K562 (cell line): ENCODE results near the gene FARP1. TPM values are rescaled to one million over a fixed set of nuclear protein-coding genes. Genes with fewer than 3 reads are reported as not detected.

ENCODE experiments used
- ATAC-seq: fragments of 200-7000 bp; cut with Tn5 transposase; 3 replicates; pipeline ENCODE4 v1.9.1; 2020; ENCODE audit warnings: moderate library complexity
- BruUV-seq: library from RNA; stranded (reverse); fragments of 400-500 nt; replicated peaks from 2 replicates; lab custom pipeline; 2021; lab: Mats Ljungman, UMichigan
- CTCF ChIA-PET: fragments of 300-600 bp; formaldehyde crosslinking; extraction: SDS; loops from one replicate; lab custom pipeline; 2021; ENCODE audit warnings: low intra/inter-chr PET ratio; lab: Yijun Ruan, JAX
- POLR2A ChIA-PET: fragments of 300-600, 350-650 bp; sonication (Branson Sonifier 250); formaldehyde crosslinking; extraction: SDS; loops from one replicate; lab custom pipeline; 2021; ENCODE audit warnings: antibody characterized with exemption, inconsistent platforms; lab: Yijun Ruan, JAX
- DNase-seq, 4 experiments: peaks; one replicate each; pipeline versions ENCODE4 v3.0.0 to v3.0.0-alpha.2; 2011 to 2018; ENCODE audit warnings: low spot score in 3 of 4, mixed read lengths in 3 of 4; ENCODE audit errors: extremely low read depth in 1 of 4
- FAIRE-seq: peaks from 2 replicates; lab custom pipeline; 2011; peaks lifted over from hg19 to GRCh38; lab: Jason Lieb, UNC
- H2AFZ ChIP-seq: 2 replicates; pipeline ENCODE4 v1.6.0; 2011; ENCODE audit warnings: low read depth, low read length, control low read depth, inconsistent platforms
- H3K27ac ChIP-seq: fragments of 200-600 bp; 3 replicates; pipeline ENCODE4 v1.8.0; 2011; ENCODE audit warnings: low read depth, mild to moderate bottlenecking, control low read depth, inconsistent platforms, low read length, moderate library complexity, mixed read lengths; ENCODE audit errors: extremely low read depth
- H3K27me3 ChIP-seq, 2 experiments: fragments of 300-600 bp in 1 of 2; 2 replicates in 1 of 2; 3 replicates in 1 of 2; pipeline versions ENCODE4 v1.6.0 to v1.8.0; 2011; ENCODE audit warnings: inconsistent platforms in 2 of 2, low read length in 2 of 2, mild to moderate bottlenecking in 1 of 2, mixed read lengths in 1 of 2, moderate library complexity in 1 of 2; ENCODE audit not compliant: control insufficient read depth in 2 of 2, insufficient read depth in 2 of 2
- H3K36me3 ChIP-seq: fragments of 300-600 bp; 3 replicates; pipeline ENCODE4 v1.8.0; 2011; ENCODE audit warnings: mild to moderate bottlenecking, low read length, inconsistent platforms; ENCODE audit not compliant: control insufficient read depth, insufficient read depth
- H3K4me1 ChIP-seq, 2 experiments: fragments of 200-600 bp in 1 of 2; replicated peaks in 1 of 2; 2 replicates in 1 of 2; 3 replicates in 1 of 2; pipeline versions ENCODE4 v1.5.1 to v1.8.0; 2011; ENCODE audit warnings: inconsistent platforms in 2 of 2, low read length in 2 of 2, mild to moderate bottlenecking in 1 of 2, mixed read lengths in 1 of 2, moderate library complexity in 1 of 2; ENCODE audit not compliant: control insufficient read depth in 2 of 2, insufficient read depth in 2 of 2
- H3K4me2 ChIP-seq: 2 replicates; pipeline ENCODE4 v1.6.1; 2011; ENCODE audit warnings: low read length, control low read depth, inconsistent platforms, mixed read lengths; ENCODE audit not compliant: insufficient read depth
- H3K4me3 ChIP-seq: fragments of 200-600 bp; sonication (generic), shearing (Covaris generic); 2 replicates; pipeline ENCODE4 v1.5.1; 2016; ENCODE audit warnings: control low read depth, inconsistent platforms
- H3K79me2 ChIP-seq: fragments of 200-600 bp; 3 replicates; pipeline ENCODE4 v1.8.0; 2011; ENCODE audit warnings: low read length, inconsistent platforms; ENCODE audit not compliant: control insufficient read depth, insufficient read depth
- H3K9ac ChIP-seq, 2 experiments: 2 replicates each; pipeline versions ENCODE4 v1.6.0 to v1.6.1; 2011; ENCODE audit warnings: low read depth in 2 of 2, low read length in 2 of 2, control low read depth in 1 of 2, inconsistent platforms in 1 of 2, mild to moderate bottlenecking in 1 of 2, mixed read lengths in 1 of 2; ENCODE audit not compliant: insufficient read depth in 1 of 2
- H3K9me1 ChIP-seq: one replicate; pipeline ENCODE4 v1.6.0; 2011; ENCODE audit warnings: inconsistent platforms, mild to moderate bottlenecking, low read length, moderate library complexity; ENCODE audit not compliant: control insufficient read depth, insufficient read depth
- H3K9me3 ChIP-seq: replicated peaks from 2 replicates; pipeline ENCODE4 v1.5.1; 2011; ENCODE audit warnings: low read depth, low read length, inconsistent platforms; ENCODE audit not compliant: control insufficient read depth, insufficient read depth
- H4K20me1 ChIP-seq: replicated peaks from 2 replicates; pipeline ENCODE4 v1.6.1; 2011; ENCODE audit warnings: low read length, inconsistent platforms, mixed read lengths; ENCODE audit not compliant: control insufficient read depth, insufficient read depth
- ELF4 ChIP-seq: fragments of 450-650 bp; formaldehyde crosslinking; IDR thresholded peaks from 2 replicates; pipeline ENCODE4 v1.4.0; 2022; ENCODE audit warnings: missing genetic modification characterization
- HDAC2 ChIP-seq: fragments of 450-650 bp; IDR thresholded peaks from 2 replicates; pipeline ENCODE4 v1.6.1; 2016; ENCODE audit warnings: mild to moderate bottlenecking
- KAT8 ChIP-seq: fragments of 450-650 bp; IDR thresholded peaks from 2 replicates; pipeline ENCODE4 v1.6.1; 2016; ENCODE audit warnings: low read depth, mild to moderate bottlenecking
- NCOA1 ChIP-seq: fragments of 450-650 bp; IDR thresholded peaks from 2 replicates; pipeline ENCODE4 v1.6.1; 2016; ENCODE audit warnings: low read depth
- NFYB ChIP-seq: IDR thresholded peaks from 2 replicates; pipeline ENCODE4 v1.6.1; 2011; ENCODE audit warnings: mild to moderate bottlenecking, moderate library complexity; ENCODE audit not compliant: insufficient read length; ENCODE audit errors: extremely low read depth
- PHF8 ChIP-seq: fragments of 200-600 bp; sonication (generic); IDR thresholded peaks from 2 replicates; pipeline ENCODE4 v1.6.1; 2012; ENCODE audit warnings: mixed run types, mild to moderate bottlenecking, inconsistent platforms, low read length, moderate library complexity, borderline replicate concordance
- PYGO2 ChIP-seq: fragments of 450-650 bp; IDR thresholded peaks from 2 replicates; pipeline ENCODE4 v1.6.1; 2016; ENCODE audit warnings: mild to moderate bottlenecking, missing genetic modification characterization, moderate library complexity, missing compliant biosample characterization
- SMAD4 ChIP-seq: fragments of 250-450 bp; sonication (Bioruptor Pico); conservative IDR thresholded peaks from 2 replicates; pipeline ENCODE4 v1.8.0; 2021; ENCODE audit warnings: inconsistent platforms, mild to moderate bottlenecking, moderate library complexity
- ZNF507 ChIP-seq: conservative IDR thresholded peaks from 2 replicates; pipeline ENCODE4 v1.6.1; 2017; ENCODE audit warnings: missing genetic modification characterization, missing compliant biosample characterization
- ZNF830 ChIP-seq: fragments of 250-450 bp; sonication (Bioruptor Pico); IDR thresholded peaks from 2 replicates; pipeline ENCODE4 v1.5.0; 2021; ENCODE audit warnings: mild to moderate bottlenecking
- WGBS: fragments of 100-300 bp; shearing (Covaris generic); methylation state at CpG from one replicate; pipeline ENCODE4 v1.1.6; 2016; ENCODE audit warnings: low coverage, mixed read lengths; ENCODE audit not compliant: insufficient coverage; ENCODE audit errors: missing lambda C conversion rate; 5-methylcytosine and 5-hydroxymethylcytosine counted together
- in situ Hi-C: fragments of 300-500 bp; cut with MboI; formaldehyde crosslinking; loops from 4 replicates; pipeline ENCODE4 v1.15.0; 2018; ENCODE audit warnings: inconsistent platforms, mixed read lengths
- intact Hi-C: fragments of 100-400 bp; cut with micrococcal nuclease; formaldehyde crosslinking; loops from 2 replicates; pipeline ENCODE4 v1.14.2; 2022
- polyA plus RNA-seq, 8 experiments: library from polyadenylated mRNA; depleted of rRNA in 4 of 8; stranded (reverse) in 5 of 8; unstranded in 3 of 8; fragments of >200 nt; fragmentation: Nextera tagmentation in 2 of 8; fragmentation: Illumina TruSeq in 1 of 8; extraction: Ambion mirVana in 2 of 8; extraction: Trizol in 1 of 8; gene quantifications; 2 replicates each; pipeline versions ENCODE4 v1.2.1 to v1.2.3, GENCODE V29; 2011 to 2014; ENCODE audit warnings: inconsistent platforms in 1 of 8, missing spikeins in 1 of 8
- total RNA-seq, 7 experiments: library from RNA; depleted of rRNA in 6 of 7; stranded (reverse); fragments of >200 nt in 6 of 7; fragmentation: Illumina TruSeq in 2 of 7; extraction: Trizol in 2 of 7; gene quantifications; 2 replicates each; pipeline versions ENCODE4 v1.2.1 to v1.2.3, GENCODE V29; 2011 to 2021; ENCODE audit warnings: low replicate concordance in 1 of 7
- TF ChIP-seq, protein P1 (sequence below): conservative IDR thresholded peaks from 2 replicates; pipeline ENCODE4 v1.6.1; 2011; ENCODE audit warnings: low read depth, mild to moderate bottlenecking, low read length; ENCODE audit not compliant: control insufficient read depth

The FARP1 gene
- total and polyA plus RNA-seq, 9 of the 15 experiments (the other 6 are each of a cell fraction or from before 2014, with no cell fraction given) = 0.03 to 0.29 (median 0.05) TPM; not detected in 3

- ATAC-seq = no peak
- H3K9ac ChIP-seq = no peak overlapping the region
Measured at GRCh38 chr13:98110749-98111148, 32.1 kb upstream of the FARP1 start.

DNA sequence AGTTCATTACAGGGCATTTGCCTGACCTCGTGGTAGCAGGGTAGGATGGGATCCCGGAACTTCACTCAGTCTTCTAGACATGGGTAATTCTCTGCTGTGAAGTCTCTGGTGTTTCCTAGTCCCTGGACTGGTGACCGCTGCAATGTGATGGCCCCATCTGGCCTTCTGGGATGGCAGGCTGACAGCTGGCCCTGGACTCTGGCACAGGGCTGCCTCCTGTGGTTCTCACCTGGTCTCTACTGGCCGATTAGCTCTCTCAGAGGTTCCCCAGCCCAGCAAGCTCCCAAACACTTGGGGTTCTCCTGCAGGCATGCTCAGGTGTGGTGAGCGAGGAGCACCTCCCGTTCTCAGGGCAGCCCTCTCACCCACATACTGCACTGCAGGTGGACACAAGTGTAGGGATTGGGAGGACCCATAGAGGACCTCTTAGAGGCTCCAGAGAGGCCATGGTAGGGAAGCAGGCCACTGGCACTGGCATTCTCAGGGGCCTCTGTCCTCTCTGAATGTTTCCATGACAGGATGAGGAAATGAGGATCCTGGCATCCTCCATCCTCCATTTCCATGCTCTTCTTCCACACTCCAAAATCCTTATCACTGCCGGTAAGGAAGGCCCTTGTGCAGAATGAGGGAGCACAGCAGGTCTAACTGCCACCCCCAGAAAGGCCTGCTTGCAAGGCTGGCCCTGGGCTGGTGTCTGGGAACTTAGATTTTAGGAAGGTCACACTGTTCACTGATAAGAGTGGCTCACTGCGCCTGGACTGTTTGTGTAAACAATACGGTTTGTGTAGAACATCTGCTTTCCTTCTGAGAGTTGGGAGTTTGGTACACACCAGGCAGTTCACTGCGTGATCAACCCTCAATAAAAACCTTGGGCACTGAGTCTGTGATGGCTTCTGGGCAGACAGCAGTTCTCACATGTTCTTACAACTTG lies 31.5 kb upstream of the FARP1 start:
- Histone ChIP-seq H2AFZ (no peak overlapping the region), H3K9me1 (no peaks in the 10 kb centered on the region), H3K4me1 (no peaks in the 10 kb centered on the region), H3K79me2 (no peaks in the 10 kb centered on the region), H3K36me3 (no peaks in the 10 kb centered on the region), H3K9ac (no peak overlapping the region), H3K27ac (no peak overlapping the region), H3K4me3 (no peak overlapping the region), H4K20me1 (no peaks in the 10 kb centered on the region), H3K9me3 (no peaks in the 10 kb centered on the region), H3K27me3 (peaks cover 0 to 4% of the 10 kb centered on the region in 2 experiments; a peak in 2 of 5 replicates), H3K4me2 (no peak overlapping the region)
- TF ChIP-seq ZNF830 (CRISPR knock-in tag) (no peak), HDAC2 (no peak)
- TF ChIP-seq, protein P1, sequence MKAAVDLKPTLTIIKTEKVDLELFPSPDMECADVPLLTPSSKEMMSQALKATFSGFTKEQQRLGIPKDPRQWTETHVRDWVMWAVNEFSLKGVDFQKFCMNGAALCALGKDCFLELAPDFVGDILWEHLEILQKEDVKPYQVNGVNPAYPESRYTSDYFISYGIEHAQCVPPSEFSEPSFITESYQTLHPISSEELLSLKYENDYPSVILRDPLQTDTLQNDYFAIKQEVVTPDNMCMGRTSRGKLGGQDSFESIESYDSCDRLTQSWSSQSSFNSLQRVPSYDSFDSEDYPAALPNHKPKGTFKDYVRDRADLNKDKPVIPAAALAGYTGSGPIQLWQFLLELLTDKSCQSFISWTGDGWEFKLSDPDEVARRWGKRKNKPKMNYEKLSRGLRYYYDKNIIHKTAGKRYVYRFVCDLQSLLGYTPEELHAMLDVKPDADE = no peak
- DNase-seq (no peak), ATAC-seq (no peak), FAIRE-seq (no peak)
- in situ Hi-C loops = no loop called here
- BruUV-seq = no TSS peak
- CTCF ChIA-PET = no interaction called here
- WGBS = 2% methylated on average over 9 of the region's 10 CpGs
- intact Hi-C loops = no loop called here
- POLR2A ChIA-PET = no interaction called here

More at GRCh38 chr13:98110749-98111148, 32.1 kb upstream of the FARP1 start:
- BruUV-seq = no TSS peak
- H3K9me3 ChIP-seq = no peaks in the 10 kb centered on the region
- no peaks in the 10 kb centered on the region; a peak in 1 of 5 replicates for H3K4me1 ChIP-seq
- intact Hi-C loops (no loop called here), in situ Hi-C loops (no loop called here)
- no peak overlapping the region for H3K4me3 ChIP-seq
- no peak for FAIRE-seq
- H3K27me3 ChIP-seq = peaks cover 0 to 4% of the 10 kb centered on the region in 2 experiments; a peak in 1 of 5 replicates
- no peaks in the 10 kb centered on the region for H3K36me3 ChIP-seq
- TF ChIP-seq ELF4 (CRISPR knock-in tag) (no peak), PHF8 (no peak), ZNF507 (no peak), KAT8 (no peak), NFYB (no peak), NCOA1 (no peak), SMAD4 (CRISPR knock-in tag) (no peak), PYGO2 (no peak)
- DNase-seq = no peak
- H3K27ac ChIP-seq = no peak overlapping the region
- no peak overlapping the region for H2AFZ ChIP-seq
- H3K9me1 ChIP-seq = no peaks in the 10 kb centered on the region
- no peaks in the 10 kb centered on the region for H4K20me1 ChIP-seq
- WGBS = 0% methylated on average over 1 of the region's 5 CpGs
- no peak overlapping the region for H3K4me2 ChIP-seq
- ChIA-PET POLR2A (no interaction called here), CTCF (no interaction called here)
- H3K79me2 ChIP-seq = no peaks in the 10 kb centered on the region
